ENCODE data around the gene PID1.

- TF ChIP-seq CTCF (IDR thresholded peaks at IDR 0.05 in 8 of 11, conservative IDR thresholded peaks at IDR 0.05 in 3 of 11) (no peak), POLR2A (IDR thresholded peaks at IDR 0.05) (no peak)
Observed at GRCh38 chr2:229124136-229124535, 147.0 kb downstream of the PID1 start.
